IPS DF 4.7 (cell line): ENCODE results near the gene NPPA.
"Not testable (repeated sequence)": the region's sequence is repeated elsewhere in the genome, so short reads cannot be mapped to it uniquely, and the experiment has no call there.

ENCODE experiments used
- DNase-seq: peaks from one replicate; pipeline ENCODE4 v3.0.0-alpha.2; 2013; ENCODE audit warnings: low spot score; ENCODE audit errors: extremely low read depth

NPPA gene

DNA sequence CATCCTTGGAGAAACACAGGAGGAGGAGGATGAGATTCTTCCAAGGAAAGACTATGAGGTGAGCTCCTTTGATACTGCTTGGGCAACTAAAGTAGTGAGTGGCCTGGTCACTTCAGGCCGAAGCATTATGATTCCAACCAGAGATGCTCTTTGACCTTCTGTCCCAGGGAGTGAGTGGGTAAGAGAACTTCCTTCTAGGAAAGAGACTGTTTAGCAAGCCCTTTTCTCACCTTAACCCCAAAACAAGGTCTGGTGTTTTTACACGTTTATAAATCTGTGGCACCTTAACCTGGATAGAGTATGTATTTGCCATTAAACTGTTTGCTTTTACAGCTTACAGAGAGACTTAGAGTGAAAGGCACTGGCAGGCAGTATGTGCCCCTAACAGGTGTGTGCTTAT is 40.5 kb downstream of the NPPA start:
- DNase-seq = no peak

GRCh38 chr1:11806307-11806936 is 41.2 kb downstream of the NPPA start:
- DNase-seq = no peak

- DNase-seq = peak; percentile 89
These were observed 41.9 kb downstream of the NPPA start, which contains the start of the genes CLCN6 and MTHFR for GRCh38 chr1:11805422-11806306. Gene CLCN6, plus strand, starts transcription at chr1:11806191. Its CDS starts 72 bp downstream, at chr1:11806263. Gene MTHFR, minus strand, starts transcription at chr1:11805964. Its CDS starts 2,848 bp downstream, at chr1:11803116.

DNA sequence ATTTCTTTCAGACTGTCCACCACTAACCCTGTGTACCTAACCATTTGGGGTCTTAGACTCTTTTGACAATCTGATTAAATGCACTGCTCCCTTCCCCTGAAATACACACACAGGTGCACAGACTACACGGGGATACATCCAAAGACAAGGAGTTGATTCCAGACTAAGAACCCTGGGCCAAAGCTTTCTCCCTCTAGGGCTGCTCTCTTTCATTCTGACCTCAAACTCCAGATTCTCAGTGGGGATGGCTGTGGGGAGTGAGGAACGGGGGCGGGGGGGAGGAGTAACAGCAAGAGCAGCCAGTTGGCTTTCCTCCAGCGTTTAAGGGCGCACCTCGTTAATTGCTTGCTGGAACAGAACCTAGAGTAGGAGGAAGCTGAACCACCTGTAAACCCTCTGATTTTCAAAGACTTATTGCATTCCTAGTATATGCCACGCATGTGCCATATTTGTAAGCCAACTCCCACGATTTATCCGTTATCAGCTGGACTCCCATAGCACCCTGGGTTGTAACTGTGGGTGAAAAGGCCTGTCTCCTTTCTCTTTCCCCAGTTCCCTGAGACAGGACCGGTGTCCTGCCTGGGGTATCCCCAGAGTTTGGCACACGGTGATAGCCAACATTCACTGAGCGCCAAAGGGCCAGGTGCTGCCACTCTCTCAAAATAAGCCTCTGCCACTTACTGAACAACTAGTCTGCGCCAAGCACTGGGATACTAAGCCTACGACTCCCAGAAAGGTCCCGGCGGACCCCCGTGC is 42.7 kb downstream of the NPPA start:
- no peak for DNase-seq

DNA sequence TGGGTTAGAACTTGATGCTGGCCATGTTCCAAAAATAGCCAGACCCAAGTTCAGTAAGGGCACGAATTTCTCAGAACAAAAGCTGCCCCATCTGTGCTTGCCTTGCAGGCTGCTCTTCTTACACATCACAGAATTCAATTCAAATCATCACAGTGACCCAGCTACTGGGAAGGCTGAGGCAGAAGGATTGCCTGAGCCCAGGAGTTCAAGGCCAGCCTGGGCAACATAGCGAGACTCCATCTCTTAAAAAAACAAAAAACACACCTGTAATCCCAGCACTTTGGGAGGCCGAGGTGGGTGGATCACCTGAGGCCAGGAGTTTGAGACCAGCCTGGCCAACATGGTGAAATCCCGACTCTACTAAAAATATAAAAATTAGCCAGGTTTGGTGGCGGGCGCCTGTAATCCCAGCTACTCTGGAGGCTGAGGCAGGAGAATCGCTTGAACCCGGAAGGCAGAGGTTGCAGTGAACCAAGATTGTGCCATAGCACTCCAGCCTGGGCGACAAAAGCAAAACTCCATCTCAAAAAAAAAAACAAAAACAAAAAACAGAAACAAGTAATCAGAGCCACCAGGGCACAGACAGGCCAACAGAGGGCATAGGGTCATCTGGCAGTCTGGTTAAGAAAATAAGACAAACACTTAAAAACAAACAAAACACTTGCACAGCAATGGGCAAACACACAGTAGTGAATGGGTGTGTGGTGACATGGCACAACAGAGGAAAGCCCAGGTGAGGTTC is 43.5 kb downstream of the NPPA start:
- DNase-seq = not testable (repeated sequence)

GRCh38 chr1:11802973-11803885 is 44.4 kb downstream of the NPPA start:
- DNase-seq = peak; percentile 79

GRCh38 chr1:11802616-11802972 is 45.0 kb downstream of the NPPA start:
- DNase-seq = no peak

DNA sequence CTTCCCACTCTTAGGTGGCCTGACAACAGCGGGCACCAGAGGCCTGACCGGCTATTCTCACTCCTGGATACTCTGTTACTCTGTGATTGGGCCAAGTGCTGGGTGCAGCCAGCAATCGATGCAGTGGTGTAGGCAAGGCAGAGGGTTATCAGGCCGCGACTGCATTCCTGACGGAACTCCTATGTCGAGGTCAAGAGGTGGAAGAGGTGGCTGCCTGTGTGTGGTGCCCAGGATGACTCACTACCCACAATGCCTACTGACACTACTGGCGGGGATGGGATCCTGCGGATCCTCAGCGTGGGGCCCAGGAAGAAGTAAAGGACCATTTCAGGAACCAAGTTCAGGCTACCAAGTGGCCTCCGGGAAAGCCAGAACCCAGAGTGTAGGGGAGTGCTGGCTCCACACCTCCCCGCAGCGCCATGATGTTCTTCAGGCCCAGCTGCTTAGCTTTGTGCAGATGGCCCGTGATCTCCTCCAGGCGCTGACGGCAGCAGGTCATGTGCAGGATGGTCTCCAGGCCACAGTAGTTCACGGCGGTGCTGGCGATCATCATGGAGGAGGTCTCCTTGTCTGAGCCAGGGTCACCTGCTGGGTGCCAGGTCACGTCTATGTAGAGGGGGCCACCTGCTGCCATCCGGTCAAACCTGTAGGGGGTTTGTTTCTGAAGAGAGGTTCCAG is 46.7 kb downstream of the NPPA start:
- DNase-seq = no peak

GRCh38 chr1:11800391-11800755 is 47.2 kb downstream of the NPPA start:
- DNase-seq = no peak

DNA sequence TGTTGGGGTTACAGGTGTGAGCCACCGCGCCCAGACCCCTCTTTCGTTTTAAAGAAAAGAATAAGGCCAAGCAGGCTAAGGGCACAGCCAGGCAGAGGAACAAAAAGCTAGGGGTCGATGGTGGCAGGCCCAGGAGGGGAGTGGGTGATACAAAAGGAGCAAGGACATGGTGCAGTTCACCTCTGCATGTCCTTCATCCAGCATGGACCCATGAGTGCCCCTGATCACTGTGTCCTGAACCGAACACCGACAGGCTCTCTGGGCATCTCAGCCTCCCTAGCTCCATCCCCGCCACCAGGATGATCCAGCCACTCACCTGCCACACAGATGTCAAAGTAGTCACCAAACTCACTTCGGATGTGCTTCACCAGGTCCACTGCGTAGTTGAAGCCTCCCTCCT is 47.7 kb downstream of the NPPA start:
- DNase-seq = no peak

DNA sequence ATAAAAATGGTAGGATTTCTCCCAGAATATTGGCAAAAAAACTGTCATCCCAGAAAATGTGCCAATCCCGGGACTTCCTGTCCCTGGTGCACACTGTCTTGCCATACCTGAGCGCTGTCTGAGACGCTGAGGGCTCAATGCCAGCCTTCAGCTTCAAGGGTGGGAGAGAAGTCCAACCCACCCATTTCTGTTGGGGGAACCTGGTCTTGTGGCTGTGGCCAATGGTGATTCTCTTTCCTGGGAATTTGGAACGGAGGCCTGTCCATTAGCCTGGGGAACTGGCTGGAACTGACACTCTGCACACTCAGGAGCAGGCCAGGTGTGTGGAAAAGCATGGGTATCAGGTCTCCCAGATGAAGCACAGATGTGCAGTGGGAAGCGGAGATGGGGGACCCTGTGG is 48.5 kb downstream of the NPPA start:
- no peak for DNase-seq

DNA sequence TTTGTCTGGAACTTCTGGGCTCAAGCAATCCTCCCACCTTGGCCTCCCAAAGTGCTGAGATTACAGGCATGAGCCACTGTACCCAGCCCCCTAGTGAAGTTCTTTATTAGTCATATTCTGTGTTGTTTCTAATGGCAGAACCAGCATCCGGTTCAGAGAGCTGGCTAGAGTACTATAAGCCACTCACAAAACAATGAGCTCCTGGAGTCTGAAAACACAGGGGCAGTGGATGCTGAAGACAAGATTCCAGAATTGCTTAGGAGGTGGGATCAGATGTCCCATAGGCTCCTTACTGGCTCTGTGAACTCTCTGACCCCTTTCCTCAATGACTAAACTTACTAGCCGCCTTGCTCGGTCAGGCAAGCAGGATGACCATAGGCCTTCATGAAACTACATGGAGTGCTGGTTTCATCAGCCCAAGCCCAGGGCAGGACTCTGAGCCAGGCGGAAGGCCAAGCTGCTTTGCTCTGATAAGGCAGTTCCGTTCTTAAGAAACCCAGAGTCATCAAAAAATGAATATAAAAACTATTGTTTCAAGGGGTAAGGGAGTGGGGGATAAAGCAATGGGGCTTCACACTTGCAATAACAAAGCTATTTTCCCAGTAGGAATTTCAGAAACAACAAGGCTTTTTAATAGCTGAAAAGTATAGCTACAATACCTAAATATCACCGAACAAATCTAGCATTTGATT is 49.9 kb downstream of the NPPA start:
- no peak for DNase-seq

DNA sequence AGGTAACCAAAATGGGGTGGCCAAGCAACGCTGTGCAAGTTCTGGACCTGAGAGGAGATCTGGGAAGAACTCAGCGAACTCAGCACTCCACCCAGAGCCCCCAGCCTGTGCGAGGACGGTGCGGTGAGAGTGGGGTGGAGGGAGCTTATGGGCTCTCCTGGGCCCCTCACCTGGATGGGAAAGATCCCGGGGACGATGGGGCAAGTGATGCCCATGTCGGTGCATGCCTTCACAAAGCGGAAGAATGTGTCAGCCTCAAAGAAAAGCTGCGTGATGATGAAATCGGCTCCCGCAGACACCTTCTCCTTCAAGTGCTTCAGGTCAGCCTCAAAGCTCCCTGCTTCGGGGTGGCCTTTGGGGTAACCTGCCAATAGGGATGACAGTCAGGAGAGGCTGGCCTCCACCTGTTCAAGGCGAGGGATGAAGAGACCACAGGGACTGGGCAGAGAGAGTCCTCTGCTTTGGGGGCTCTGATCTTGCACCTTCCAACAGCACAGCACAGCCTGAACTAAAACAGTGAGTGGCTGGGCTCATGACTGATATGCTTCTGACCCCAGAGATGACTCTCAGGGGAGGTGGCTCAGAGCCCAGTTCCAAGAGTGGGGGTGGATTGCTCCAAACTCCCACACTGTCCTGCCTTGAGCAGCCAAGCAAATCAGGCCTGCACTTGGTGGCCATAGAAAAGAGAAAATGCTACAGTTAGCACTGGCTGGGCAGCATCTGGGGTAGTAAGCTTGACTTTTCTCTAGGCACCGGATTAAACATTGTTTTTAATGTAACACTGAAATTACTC is 51.4 kb downstream of the NPPA start:
- no peak for DNase-seq
